ENCODE results near the gene TMTC3. TPM values are rescaled to one million over a fixed set of nuclear protein-coding genes. Genes with fewer than 3 reads are reported as not detected.

The TMTC3 gene
- total and polyA plus RNA-seq, 2 of the 4 experiments (the other 2 are of a cell fraction) = 3.7 to 44.3 TPM

- H4K91ac ChIP-seq (ENCODE audit: insufficient read depth, low read depth, low read length) = no peak overlapping the region
- H3K9me1 ChIP-seq (ENCODE audit: insufficient read depth, low read length) = no peaks in the 10 kb centered on the region
- H3K27me3 ChIP-seq (ENCODE audit: control insufficient read depth, insufficient read depth, low read length) = no peaks in the 10 kb centered on the region
- in situ Hi-C loops (cut with MboI; ENCODE audit: low sequenced_read_pairs) = no loop called here
- no TSS peak for BruUV-seq (replicated peaks)
- no peaks in the 10 kb centered on the region for H3K9me3 ChIP-seq (ENCODE audit: control insufficient read depth, insufficient read depth, low read length)
- no peak overlapping the region for H2BK120ac ChIP-seq (ENCODE audit: low read depth, low read length)
- H3K36me3 ChIP-seq (ENCODE audit: control insufficient read depth, insufficient read depth, low read length) = peaks cover 5% of the 10 kb centered on the region; the same call in 1 of the 2 replicates
- H2AK5ac ChIP-seq (ENCODE audit: low read depth, low read length) = no peak overlapping the region
- intact Hi-C loops (cut with micrococcal nuclease) = no loop called here
- no peak overlapping the region for H3K9ac ChIP-seq (ENCODE audit: low read depth, low read length)
- no peak overlapping the region for H3K27ac ChIP-seq (ENCODE audit: insufficient read depth, low read length)
- no peaks in the 10 kb centered on the region for H3K79me1 ChIP-seq (ENCODE audit: low read depth in 1 of 2, low read length in 2 of 2)
- H2BK20ac ChIP-seq (ENCODE audit: low read depth, low read length) = no peak overlapping the region
- H3K4me2 ChIP-seq (ENCODE audit: low read depth, low read length) = peak overlapping the region; percentile 86; the same call in 1 of the 2 replicates
- DNase-seq (peak; percentile 21), ATAC-seq (ENCODE audit: low read depth) (peak; percentile 29; the same call in 1 of the 2 replicates)
- POLR2A ChIA-PET (ENCODE audit: unreplicated experiment) = no interaction called here
- H3K4me3 ChIP-seq (ENCODE audit: insufficient read depth, low read depth, low read length) = no peak overlapping the region
- H4K8ac ChIP-seq (ENCODE audit: low read depth in 2 of 2, low read length in 2 of 2) = peak overlapping the region in 1 of 2 experiments; percentile 70; a peak in 1 of 4 replicates
- CTCF ChIA-PET = interaction anchor here (0.5 kb wide), 1 partner anchor 1213 kb away, joined by 3 read pairs; no protein-coding TSS in a partner anchor
- no peak overlapping the region for H3K23ac ChIP-seq (ENCODE audit: low read depth, low read length)
- no peak for TF ChIP-seq RAD21 (IDR thresholded peaks at IDR 0.05; ENCODE audit: low read length)
- TF ChIP-seq MAFK (IDR thresholded peaks at IDR 0.05; ENCODE audit: low read depth, low read length) = peak; percentile 33; the same call in 1 of the 2 replicates
- 0 out of 2 replicates have a peak overlapping the region, but pooled peaks have one; percentile 69 for H3K14ac ChIP-seq (replicated peaks; ENCODE audit: low read depth, low read length)
- no peaks in the 10 kb centered on the region; the same call in 1 of the 2 replicates for H3K4me1 ChIP-seq (ENCODE audit: control insufficient read depth, insufficient read depth, low read length)
- no peak overlapping the region for H2BK5ac ChIP-seq (ENCODE audit: low read depth, low read length, poor library complexity, severe bottlenecking)
- H2AK9ac ChIP-seq (replicated peaks; ENCODE audit: low read depth, low read length, poor library complexity) = no peak overlapping the region
- H2BK15ac ChIP-seq (ENCODE audit: low read depth, low read length) = no peak overlapping the region
- H3K4ac ChIP-seq (ENCODE audit: low read depth, low read length) = no peak overlapping the region
- no peak overlapping the region for H3K56ac ChIP-seq (ENCODE audit: extremely low read depth, insufficient read depth, low read length)
- dilution Hi-C loops (cut with HindIII; ENCODE audit: low sequenced_read_pairs, unreplicated experiment) = no loop called here
- H2AFZ ChIP-seq (replicated peaks; ENCODE audit: low read length, poor library complexity) = no peak overlapping the region
- H4K5ac ChIP-seq (ENCODE audit: low read depth, low read length) = no peak overlapping the region
- no peaks in the 10 kb centered on the region for H4K20me1 ChIP-seq (ENCODE audit: insufficient read depth, low read length)
- no peak overlapping the region; the same call in 1 of the 2 replicates for H3K18ac ChIP-seq (ENCODE audit: low read depth, low read length)
- WGBS, 2 experiments (ENCODE audit: extremely low coverage in 2 of 2, insufficient read length in 1 of 2) = no CpG with 5 or more reads among the region's 3 CpGs
Observed at GRCh38 chr12:88113871-88114270, 28.2 kb upstream of the TMTC3 start.

Measured in IMR-90 (cell line).